GM18873 (cell line): ENCODE data around the gene RALGAPA2.
"Not testable (repeated sequence)": the region's sequence is repeated elsewhere in the genome, so short reads cannot be mapped to it uniquely, and the experiment has no call there.

Source experiments
- ATAC-seq: cut with Tn5 transposase; IDR thresholded peaks from one replicate; pipeline ENCODE4 v1.9.1; 2021; ENCODE audit warnings: mild to moderate bottlenecking, moderate library complexity, moderate number of reproducible peaks; ENCODE audit not compliant: unreplicated experiment, low FRiP score

The RALGAPA2 gene

DNA sequence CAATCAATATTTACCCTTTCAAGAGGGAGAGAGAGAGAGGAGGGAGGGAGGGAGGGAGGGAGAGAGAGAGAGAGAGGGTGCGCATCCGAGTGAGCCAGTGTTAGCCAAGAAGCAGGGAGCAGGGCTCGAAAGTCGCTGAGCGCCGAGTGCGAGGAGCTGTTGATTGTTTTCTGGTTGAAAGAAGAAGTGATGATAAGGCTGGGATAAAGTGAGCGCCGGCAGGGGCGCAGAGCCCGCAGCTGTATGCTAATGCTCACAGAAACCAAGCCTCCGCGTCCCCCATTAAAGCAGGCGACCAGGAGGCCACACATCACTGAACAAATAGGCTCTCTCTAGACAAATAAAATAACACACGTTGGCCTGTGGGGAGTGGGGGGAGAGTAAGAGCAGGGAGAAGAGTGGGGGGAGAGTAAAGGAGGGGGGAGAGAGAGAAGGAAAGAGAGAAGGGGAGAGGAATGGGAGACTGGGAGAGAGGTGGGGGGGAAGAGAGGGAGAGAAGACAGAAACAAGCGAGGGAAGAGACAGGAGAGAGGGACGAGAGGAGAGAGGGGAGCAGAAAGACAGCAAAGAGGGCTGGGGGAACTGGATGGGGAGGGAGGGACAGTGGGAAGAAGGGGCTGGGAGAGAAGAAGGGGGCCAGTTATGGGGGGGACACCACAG lies 349.5 kb downstream of the RALGAPA2 start:
- no peak for ATAC-seq

- ATAC-seq, result no peak
Observed at GRCh38 chr20:20360464-20360863, 352.0 kb downstream of the RALGAPA2 start.

DNA sequence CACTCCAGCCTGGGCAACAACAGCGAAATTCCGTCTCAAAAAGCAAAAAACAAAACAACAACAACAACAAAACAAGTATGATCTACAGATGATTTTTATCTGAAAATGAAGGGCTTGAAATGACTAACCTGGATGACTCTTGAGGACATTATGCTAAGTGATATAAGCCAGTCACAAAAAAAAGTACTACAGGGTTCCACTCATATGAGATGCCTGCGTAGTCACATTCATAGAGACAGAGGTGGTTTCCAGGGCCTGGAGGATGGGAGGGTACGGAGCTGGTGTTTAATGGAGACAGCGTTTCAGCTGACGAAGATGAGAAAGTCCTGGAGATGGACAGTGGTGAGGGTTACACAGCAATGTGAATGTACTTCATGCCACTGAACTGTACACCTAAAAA lies 352.8 kb downstream of the RALGAPA2 start:
- no peak for ATAC-seq

GRCh38 chr20:20358801-20359200 lies 353.6 kb downstream of the RALGAPA2 start:
- no peak for ATAC-seq

DNA sequence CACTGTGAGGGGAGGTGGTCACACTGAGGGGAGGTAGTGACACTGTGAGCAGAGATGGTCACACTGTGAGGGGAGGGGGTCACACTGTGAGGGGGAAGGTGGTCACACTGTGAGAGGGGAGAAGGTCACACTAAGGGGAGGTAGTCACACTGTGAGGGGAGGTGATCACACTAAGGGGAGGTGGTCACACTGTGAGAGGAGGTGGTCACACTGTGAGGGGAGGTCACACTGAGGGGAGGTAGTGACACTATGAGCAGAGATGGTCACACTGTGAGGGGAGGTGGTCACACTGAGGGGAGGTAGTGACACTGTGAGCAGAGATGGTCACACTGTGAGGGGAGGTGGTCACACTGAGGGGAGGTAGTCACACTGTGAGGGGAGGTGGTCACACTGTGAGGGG lies 356.9 kb downstream of the RALGAPA2 start:
- not testable (repeated sequence) for ATAC-seq

DNA sequence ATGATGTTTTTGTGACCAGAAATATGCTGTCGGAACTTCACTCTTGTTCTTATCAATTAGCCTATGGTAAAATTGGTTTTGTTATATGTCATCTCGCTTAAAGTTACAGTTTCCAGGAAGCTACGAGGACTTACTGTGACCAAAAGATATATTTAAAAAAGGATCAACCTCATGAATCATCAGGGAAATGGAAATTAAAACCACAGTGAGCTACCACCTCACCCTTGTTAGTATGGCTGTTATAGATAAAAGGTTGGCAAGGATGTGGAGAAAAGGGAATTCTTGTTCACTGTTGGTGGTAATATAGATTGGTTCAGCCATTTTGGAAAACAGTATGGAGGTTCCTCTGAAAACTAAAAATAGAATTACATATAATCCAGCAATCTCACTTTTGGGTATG lies 358.9 kb downstream of the RALGAPA2 start:
- ATAC-seq, result no peak

- no peak for ATAC-seq
Observed at GRCh38 chr20:20344476-20344875, 368.0 kb downstream of the RALGAPA2 start.

DNA sequence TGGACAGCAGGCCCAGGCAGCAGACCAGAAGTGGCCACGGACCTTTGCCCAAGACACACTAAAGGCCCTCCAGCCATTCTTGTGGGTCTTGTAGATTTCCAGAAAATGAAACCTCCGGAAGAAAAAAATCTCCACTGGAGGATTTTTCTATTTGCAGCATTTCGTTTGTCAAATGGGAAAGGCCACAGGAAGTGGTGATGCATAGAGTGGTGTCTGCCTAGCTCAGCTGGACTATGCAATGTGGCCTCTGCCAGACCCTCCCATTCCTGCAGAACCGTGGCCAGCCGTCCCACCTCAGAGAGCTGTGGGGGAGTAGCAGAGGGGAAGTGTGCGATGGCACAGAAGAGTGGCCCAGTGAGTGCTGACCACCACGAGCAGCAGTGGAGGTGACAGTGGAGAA lies 368.5 kb downstream of the RALGAPA2 start:
- no peak for ATAC-seq
